ENCODE data around the gene KRAS. TPM values are rescaled to one million over a fixed set of nuclear protein-coding genes. Genes with fewer than 3 reads are reported as not detected.
A peak's percentile ranks its signal among the peaks of the same experiment; 100 is the strongest.

KRAS gene
- total and polyA plus RNA-seq, 2 of the 13 experiments (the other 11 are each of a cell fraction or from before 2014, with no cell fraction given): 6.5 to 9.8 TPM

- H4K20me1 ChIP-seq (ENCODE audit: insufficient read depth, low read length): no peaks in the 10 kb centered on the region
- no peak overlapping the region for H3K27ac ChIP-seq (ENCODE audit: extremely low read length, insufficient read depth, low read length)
- H3K4me3 ChIP-seq (replicated peaks in 1 of 3; ENCODE audit: insufficient read depth in 1 of 3, low read depth in 2 of 3, low read length in 3 of 3): peak overlapping the region in 1 of 3 experiments; percentile 31; a peak in 2 of 6 replicates
- DNase-seq (ENCODE audit: low spot score) (peak; percentile 16), ATAC-seq (no peak), FAIRE-seq (no peak)
- H3K9me3 ChIP-seq (ENCODE audit: low read length): no peaks in the 10 kb centered on the region
- intact Hi-C loops (cut with micrococcal nuclease; ENCODE audit: unreplicated experiment): loop anchor here (1.0 to 2.0 kb wide), 2 partner anchors 24 to 232 kb away; no protein-coding TSS in a partner anchor
- H3K4me1 ChIP-seq (ENCODE audit: insufficient read depth, low read length): peaks cover 5% of the 10 kb centered on the region; the same call in 1 of the 2 replicates
- TF ChIP-seq CTCF (CRISPR knock-in tag; IDR thresholded peaks at IDR 0.05) (peak; percentile 58), SMC3 (IDR thresholded peaks at IDR 0.05; ENCODE audit: low read length) (peak; percentile 46; the same call in 1 of the 2 replicates), HNF4A (CRISPR knock-in tag; IDR thresholded peaks at IDR 0.05) (no peak), STAG1 (CRISPR knock-in tag; IDR thresholded peaks at IDR 0.05) (peak; percentile 41; the same call in 1 of the 2 replicates)
- TF ChIP-seq, protein P1, sequence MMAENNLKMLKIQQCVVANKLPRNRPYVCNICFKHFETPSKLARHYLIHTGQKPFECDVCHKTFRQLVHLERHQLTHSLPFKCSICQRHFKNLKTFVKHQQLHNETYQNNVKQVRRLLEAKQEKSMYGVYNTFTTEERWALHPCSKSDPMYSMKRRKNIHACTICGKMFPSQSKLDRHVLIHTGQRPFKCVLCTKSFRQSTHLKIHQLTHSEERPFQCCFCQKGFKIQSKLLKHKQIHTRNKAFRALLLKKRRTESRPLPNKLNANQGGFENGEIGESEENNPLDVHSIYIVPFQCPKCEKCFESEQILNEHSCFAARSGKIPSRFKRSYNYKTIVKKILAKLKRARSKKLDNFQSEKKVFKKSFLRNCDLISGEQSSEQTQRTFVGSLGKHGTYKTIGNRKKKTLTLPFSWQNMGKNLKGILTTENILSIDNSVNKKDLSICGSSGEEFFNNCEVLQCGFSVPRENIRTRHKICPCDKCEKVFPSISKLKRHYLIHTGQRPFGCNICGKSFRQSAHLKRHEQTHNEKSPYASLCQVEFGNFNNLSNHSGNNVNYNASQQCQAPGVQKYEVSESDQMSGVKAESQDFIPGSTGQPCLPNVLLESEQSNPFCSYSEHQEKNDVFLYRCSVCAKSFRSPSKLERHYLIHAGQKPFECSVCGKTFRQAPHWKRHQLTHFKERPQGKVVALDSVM (CRISPR knock-in tag; IDR thresholded peaks at IDR 0.05): no peak
- no peaks in the 10 kb centered on the region; a peak in 1 of 5 replicates for H3K27me3 ChIP-seq (ENCODE audit: control insufficient read depth in 1 of 2, insufficient read depth in 2 of 2, low read length in 2 of 2)
- BruUV-seq (replicated peaks): no TSS peak
- CTCF ChIA-PET (ENCODE audit: low intra/inter-chr PET ratio, low total read pairs): interaction anchor here (1.8 kb wide), 1 partner anchor 163 kb away, joined by 6 read pairs; no protein-coding TSS in a partner anchor
- H3K79me2 ChIP-seq (ENCODE audit: insufficient read depth, low read length): no peaks in the 10 kb centered on the region
- H3K9ac ChIP-seq (ENCODE audit: insufficient read depth, low read depth, low read length): no peak overlapping the region
- no peaks in the 10 kb centered on the region for H3K36me3 ChIP-seq (replicated peaks in 1 of 2; ENCODE audit: control insufficient read depth in 1 of 2, insufficient read depth in 2 of 2, low read length in 2 of 2)
- in situ Hi-C loops (cut with HindIII; ENCODE audit: extremely low pct_ligation_motif_present, low pct_unique_long_range_greater_than_20kb): no loop called here
- peak overlapping the region; percentile 44 for H3K4me2 ChIP-seq (ENCODE audit: low read depth, low read length)
- peak overlapping the region; percentile 43 for H2AFZ ChIP-seq (ENCODE audit: low read length)
- WGBS (ENCODE audit: low lambda C conversion rate): 7% methylated on average over 2 of the region's 2 CpGs
- POLR2A ChIA-PET: interaction anchor here (1.0 kb wide), 1 partner anchor 40 kb away, joined by 3 read pairs; the partner anchor contains the start of genes DNAI7 and ETFRF1
These were observed 95.6 kb downstream of the KRAS start for GRCh38 chr12:25155022-25155576.

Other genes starting within 250 kb of the KRAS start
- gene DNAI7, start 55.8 kb downstream of the KRAS start, total RNA-seq (2016; rRNA removed; fragmentation: Illumina TruSeq; extraction: Trizol): 0.04 TPM in 1 of 2 replicates, not detected in the other
- 0.25 TPM in 1 of 2 replicates, not detected in the other for gene DNAI7, start 55.8 kb downstream of the KRAS start, polyA plus RNA-seq (2011; rRNA removed)
- gene ETFRF1, start 55.7 kb downstream of the KRAS start, total RNA-seq (2016; rRNA removed; fragmentation: Illumina TruSeq; extraction: Trizol): 7.0 and 9.3 TPM in 2 replicates
- gene ETFRF1, start 55.7 kb downstream of the KRAS start, polyA plus RNA-seq (2011; rRNA removed): 6.4 and 6.8 TPM in 2 replicates